GM23338 (cell line): Measurements from ENCODE around the gene DNAH8. TPM values are rescaled to one million over a fixed set of nuclear protein-coding genes. Genes with fewer than 3 reads are reported as not detected.

Experiments used
- ATAC-seq: fragments of 200-7000 bp; cut with Tn5 transposase; 3 replicates; pipeline ENCODE4 v1.9.1; 2020
- DNase-seq: peaks from one replicate; pipeline ENCODE4 v3.0.0-alpha.2; 2015; ENCODE audit warnings: low spot score
- H2AFZ ChIP-seq: fragments of 200-600 bp; sonication (generic); 2 replicates; pipeline ENCODE4 v1.8.0; 2016; ENCODE audit warnings: antibody characterized with exemption, mild to moderate bottlenecking, moderate library complexity
- H3F3A ChIP-seq: fragments of 200-600 bp; sonication (generic); replicated peaks from 2 replicates; pipeline ENCODE4 v1.8.0; 2017; ENCODE audit warnings: antibody characterized with exemption, mixed run types, low read depth
- H3K27ac ChIP-seq: fragments of 200-600 bp; sonication (generic); 2 replicates; pipeline ENCODE4 v1.6.1; 2016; ENCODE audit warnings: low read depth
- H3K27me3 ChIP-seq: fragments of 200-600 bp; sonication (generic); 2 replicates; pipeline ENCODE4 v1.8.0; 2016; ENCODE audit warnings: mild to moderate bottlenecking, mixed run types, moderate library complexity; ENCODE audit not compliant: insufficient read depth
- H3K36me3 ChIP-seq: fragments of 200-600 bp; sonication (generic); 2 replicates; pipeline ENCODE4 v1.8.0; 2016; ENCODE audit warnings: mild to moderate bottlenecking; ENCODE audit not compliant: insufficient read depth
- H3K4me1 ChIP-seq: fragments of 200-600 bp; sonication (generic); 2 replicates; pipeline ENCODE4 v1.8.0; 2016; ENCODE audit warnings: mild to moderate bottlenecking, moderate library complexity; ENCODE audit not compliant: insufficient read depth
- H3K4me2 ChIP-seq: fragments of 200-600 bp; sonication (generic); 2 replicates; pipeline ENCODE4 v1.7.1; 2017; ENCODE audit warnings: mixed run types
- H3K4me3 ChIP-seq: fragments of 200-600 bp; sonication (generic); 2 replicates; pipeline ENCODE4 v1.6.1; 2016; ENCODE audit warnings: mixed run types
- H3K79me2 ChIP-seq: fragments of 200-600 bp; sonication (generic); replicated peaks from 2 replicates; pipeline ENCODE4 v1.8.0; 2017; ENCODE audit warnings: mild to moderate bottlenecking; ENCODE audit not compliant: insufficient read depth
- H3K9me2 ChIP-seq: fragments of 200-600 bp; sonication (generic); 2 replicates; pipeline ENCODE4 v1.8.0; 2017; ENCODE audit not compliant: insufficient read depth
- H4K20me1 ChIP-seq: fragments of 200-600 bp; sonication (generic); replicated peaks from 2 replicates; pipeline ENCODE4 v1.8.0; 2017; ENCODE audit warnings: mild to moderate bottlenecking; ENCODE audit not compliant: insufficient read depth
- H3K27ac Mint-ChIP-seq: 2 replicates; pipeline ENCODE4 v1.8.0; 2020; ENCODE audit warnings: inconsistent platforms, mild to moderate bottlenecking, moderate library complexity, mixed read lengths
- H3K27me3 Mint-ChIP-seq: 3 replicates; pipeline ENCODE4 v1.8.0; 2022; ENCODE audit warnings: low read depth, mild to moderate bottlenecking, moderate library complexity, mixed read lengths, inconsistent platforms; ENCODE audit not compliant: insufficient read depth, poor library complexity
- H3K36me3 Mint-ChIP-seq: 3 replicates; pipeline ENCODE4 v1.8.0; 2021; ENCODE audit warnings: low read depth, mild to moderate bottlenecking, inconsistent platforms, moderate library complexity, mixed read lengths
- H3K4me1 Mint-ChIP-seq: 3 replicates; pipeline ENCODE4 v1.8.0; 2020; ENCODE audit warnings: mild to moderate bottlenecking, inconsistent platforms, mixed read lengths
- H3K4me3 Mint-ChIP-seq: 3 replicates; pipeline ENCODE4 v1.8.0; 2021; ENCODE audit warnings: moderate library complexity, mild to moderate bottlenecking, inconsistent platforms, mixed read lengths
- H3K9me3 Mint-ChIP-seq: 3 replicates; pipeline ENCODE4 v1.8.0; 2020; ENCODE audit warnings: moderate library complexity, mild to moderate bottlenecking, inconsistent platforms, mixed read lengths
- EZH2phosphoT487 ChIP-seq: fragments of 200-600 bp; sonication (generic); IDR thresholded peaks from one replicate; pipeline ENCODE4 v1.8.1; 2018; ENCODE audit warnings: antibody characterized with exemption; ENCODE audit not compliant: unreplicated experiment
- JUNB ChIP-seq: IDR thresholded peaks from one replicate; pipeline ENCODE4 v1.6.1; 2016; ENCODE audit warnings: antibody characterized with exemption; ENCODE audit not compliant: unreplicated experiment
- POLR2AphosphoS5 ChIP-seq: IDR thresholded peaks from 2 replicates; pipeline ENCODE4 v1.6.1; 2016; ENCODE audit warnings: antibody characterized with exemption, low read depth
- STAT1 ChIP-seq: IDR thresholded peaks from one replicate; pipeline ENCODE4 v1.6.1; 2016; ENCODE audit warnings: antibody characterized with exemption; ENCODE audit not compliant: unreplicated experiment
- ZNF114 ChIP-seq: fragments of 250-450 bp; sonication (Bioruptor Pico); IDR thresholded peaks from 2 replicates; pipeline ENCODE4 v1.5.0; 2020; ENCODE audit warnings: mild to moderate bottlenecking, moderate library complexity
- ZNF462 ChIP-seq: fragments of 250-450 bp; sonication (Bioruptor Pico); IDR thresholded peaks from 2 replicates; pipeline ENCODE4 v1.5.0; 2020; ENCODE audit warnings: mild to moderate bottlenecking, moderate library complexity
- polyA plus RNA-seq: library from polyadenylated mRNA; unstranded; fragments of >200 nt; fragmentation: Nextera tagmentation; extraction: Ambion mirVana; gene quantifications from 2 replicates; pipeline ENCODE4 v1.2.1, GENCODE V29; 2016
- total RNA-seq: library from RNA; depleted of rRNA; stranded (reverse); fragments of >200 nt; shearing (Covaris generic); gene quantifications from 2 replicates; pipeline ENCODE4 v1.2.3, GENCODE V29; 2014
- TF ChIP-seq, protein P1 (sequence below): IDR thresholded peaks from 2 replicates; pipeline ENCODE4 v1.6.1; 2016; ENCODE audit warnings: antibody characterized with exemption

DNAH8 gene
- total and polyA plus RNA-seq, 2 experiments from 2014 or later, result 0.02 TPM; not detected in 1

GRCh38 chr6:39061588-39061987 is 346.5 kb downstream of the DNAH8 start:
- Histone ChIP-seq H4K20me1 (no peaks in the 10 kb centered on the region; the same call in 1 of the 2 replicates), H3K36me3 (no peaks in the 10 kb centered on the region), H3K27me3 (no peaks in the 10 kb centered on the region), H3K27ac (no peak overlapping the region), H3K79me2 (no peaks in the 10 kb centered on the region), H3F3A (no peaks in the 10 kb centered on the region), H3K4me2 (no peak overlapping the region), H3K4me3 (no peak overlapping the region), H3K9me2 (no peaks in the 10 kb centered on the region), H2AFZ (no peak overlapping the region), H3K4me1 (no peaks in the 10 kb centered on the region)
- no peak for TF ChIP-seq JUNB
- no peak overlapping the region for H3K27ac Mint-ChIP-seq
- ATAC-seq (no peak), DNase-seq (no peak)
- H3K27me3 Mint-ChIP-seq, result peaks cover 3% of the 10 kb centered on the region
- no peak overlapping the region for H3K4me3 Mint-ChIP-seq
- no peaks in the 10 kb centered on the region for H3K4me1 Mint-ChIP-seq
- H3K36me3 Mint-ChIP-seq, result peaks cover 3% of the 10 kb centered on the region; the same call in 2 of the 3 replicates
- no peaks in the 10 kb centered on the region for H3K9me3 Mint-ChIP-seq

DNA sequence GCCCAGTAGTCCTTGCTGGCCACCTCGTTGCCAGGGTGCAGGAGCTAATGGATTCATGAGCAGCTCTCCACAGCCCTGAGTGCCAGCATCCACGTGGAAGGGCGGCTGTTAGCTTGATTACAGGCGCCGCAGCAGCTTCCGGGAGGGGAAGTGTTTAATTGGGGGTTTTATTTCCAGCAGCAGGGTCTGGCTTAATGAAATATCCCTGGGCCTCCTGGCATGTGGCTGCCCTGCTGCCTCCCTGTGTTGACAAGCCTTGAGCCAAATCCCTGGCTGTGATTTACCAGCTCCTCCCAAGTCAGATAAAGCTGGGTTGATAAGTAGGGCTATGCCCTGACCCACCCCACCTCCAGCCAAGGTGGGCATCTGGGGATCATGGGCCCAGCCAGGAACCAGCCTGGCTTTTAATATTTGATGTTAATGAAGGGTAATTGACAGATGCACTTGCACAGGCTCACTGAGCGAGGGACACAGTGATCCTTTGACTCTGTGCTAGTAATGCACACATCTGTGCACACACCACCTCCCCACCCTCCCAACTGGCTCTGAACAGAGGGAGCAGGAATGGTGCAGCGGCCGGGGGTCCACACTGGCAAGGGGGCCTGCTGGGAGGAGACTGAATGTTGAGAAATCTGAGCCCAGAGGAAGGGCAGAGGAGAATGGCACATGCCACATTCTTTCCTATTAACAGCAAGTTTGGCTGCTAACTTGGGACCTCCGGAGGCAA is 347.1 kb downstream of the DNAH8 start:
- TF ChIP-seq EZH2phosphoT487 (no peak), POLR2AphosphoS5 (no peak), STAT1 (no peak)
- TF ChIP-seq, protein P1, sequence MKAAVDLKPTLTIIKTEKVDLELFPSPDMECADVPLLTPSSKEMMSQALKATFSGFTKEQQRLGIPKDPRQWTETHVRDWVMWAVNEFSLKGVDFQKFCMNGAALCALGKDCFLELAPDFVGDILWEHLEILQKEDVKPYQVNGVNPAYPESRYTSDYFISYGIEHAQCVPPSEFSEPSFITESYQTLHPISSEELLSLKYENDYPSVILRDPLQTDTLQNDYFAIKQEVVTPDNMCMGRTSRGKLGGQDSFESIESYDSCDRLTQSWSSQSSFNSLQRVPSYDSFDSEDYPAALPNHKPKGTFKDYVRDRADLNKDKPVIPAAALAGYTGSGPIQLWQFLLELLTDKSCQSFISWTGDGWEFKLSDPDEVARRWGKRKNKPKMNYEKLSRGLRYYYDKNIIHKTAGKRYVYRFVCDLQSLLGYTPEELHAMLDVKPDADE, result no peak
- no peaks in the 10 kb centered on the region for H3F3A ChIP-seq
- H3K27me3 ChIP-seq, result no peaks in the 10 kb centered on the region
- no peak for ATAC-seq
- no peaks in the 10 kb centered on the region for H3K4me1 ChIP-seq
- H3K79me2 ChIP-seq, result no peaks in the 10 kb centered on the region
- Mint-ChIP-seq H3K36me3 (peaks cover 3% of the 10 kb centered on the region; the same call in 2 of the 3 replicates), H3K4me1 (no peaks in the 10 kb centered on the region), H3K4me3 (no peak overlapping the region), H3K9me3 (no peaks in the 10 kb centered on the region), H3K27me3 (peaks cover 2% of the 10 kb centered on the region), H3K27ac (no peak overlapping the region)
- no peak overlapping the region for H3K27ac ChIP-seq
- H3K4me2 ChIP-seq, result no peak overlapping the region
- no peak overlapping the region for H2AFZ ChIP-seq
- H3K36me3 ChIP-seq, result no peaks in the 10 kb centered on the region
- H4K20me1 ChIP-seq, result no peaks in the 10 kb centered on the region; the same call in 1 of the 2 replicates
- H3K9me2 ChIP-seq, result no peaks in the 10 kb centered on the region
- no peak overlapping the region for H3K4me3 ChIP-seq
- DNase-seq, result no peak

DNA sequence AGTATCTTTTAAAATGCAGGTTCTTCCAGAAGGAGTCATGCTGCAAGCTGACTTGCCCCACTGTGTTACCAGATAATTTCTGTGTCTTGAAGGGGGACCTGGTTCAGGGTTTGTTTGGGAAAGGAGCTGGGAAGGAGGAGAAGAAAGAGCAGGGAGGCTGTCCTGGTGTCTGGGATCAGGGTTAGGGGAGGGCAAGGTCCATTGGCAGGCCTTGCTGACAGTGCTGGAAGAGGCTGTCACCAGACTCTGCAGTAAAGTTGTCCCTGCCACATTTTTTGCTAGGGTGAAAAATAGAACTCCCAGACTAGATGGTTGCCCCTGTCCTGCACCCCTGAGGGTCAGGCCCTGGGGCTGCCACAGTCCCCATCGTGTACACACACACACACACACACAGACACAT is 348.4 kb downstream of the DNAH8 start:
- no peak overlapping the region for H3K27ac ChIP-seq
- TF ChIP-seq ZNF462 (CRISPR knock-in tag) (no peak), ZNF114 (no peak)

More for the DNA sequence above, 348.4 kb downstream of the DNAH8 start:
- H3F3A ChIP-seq, result no peaks in the 10 kb centered on the region
- no peaks in the 10 kb centered on the region for H3K4me1 Mint-ChIP-seq
- H3K4me1 ChIP-seq, result no peaks in the 10 kb centered on the region
- no peak overlapping the region for H3K27ac Mint-ChIP-seq
- no peaks in the 10 kb centered on the region for H3K79me2 ChIP-seq
- H3K9me2 ChIP-seq, result no peaks in the 10 kb centered on the region
- H4K20me1 ChIP-seq, result no peaks in the 10 kb centered on the region; the same call in 1 of the 2 replicates
- peaks cover 3% of the 10 kb centered on the region; the same call in 2 of the 3 replicates for H3K36me3 Mint-ChIP-seq
- H3K36me3 ChIP-seq, result no peaks in the 10 kb centered on the region
- H3K27me3 ChIP-seq, result no peaks in the 10 kb centered on the region
- DNase-seq, result no peak
- H3K9me3 Mint-ChIP-seq, result no peaks in the 10 kb centered on the region
- no peak overlapping the region for H3K4me3 ChIP-seq
- H3K27me3 Mint-ChIP-seq, result no peaks in the 10 kb centered on the region
- no peak overlapping the region for H3K4me2 ChIP-seq
- no peak overlapping the region for H3K4me3 Mint-ChIP-seq
- no peak for ATAC-seq
- no peak overlapping the region for H2AFZ ChIP-seq
